GM21529 (cell line): ENCODE measurements around the gene TERC.
"Not testable (repeated sequence)": the region's sequence is repeated elsewhere in the genome, so short reads cannot be mapped to it uniquely, and the experiment has no call there.

Source experiments
- ATAC-seq: cut with Tn5 transposase; IDR thresholded peaks from one replicate; pipeline ENCODE4 v1.9.1; 2021; ENCODE audit not compliant: unreplicated experiment

TERC gene

GRCh38 chr3:169772305-169772896, 7.5 kb upstream of the TERC start:
- ATAC-seq: peak; percentile 25

DNA sequence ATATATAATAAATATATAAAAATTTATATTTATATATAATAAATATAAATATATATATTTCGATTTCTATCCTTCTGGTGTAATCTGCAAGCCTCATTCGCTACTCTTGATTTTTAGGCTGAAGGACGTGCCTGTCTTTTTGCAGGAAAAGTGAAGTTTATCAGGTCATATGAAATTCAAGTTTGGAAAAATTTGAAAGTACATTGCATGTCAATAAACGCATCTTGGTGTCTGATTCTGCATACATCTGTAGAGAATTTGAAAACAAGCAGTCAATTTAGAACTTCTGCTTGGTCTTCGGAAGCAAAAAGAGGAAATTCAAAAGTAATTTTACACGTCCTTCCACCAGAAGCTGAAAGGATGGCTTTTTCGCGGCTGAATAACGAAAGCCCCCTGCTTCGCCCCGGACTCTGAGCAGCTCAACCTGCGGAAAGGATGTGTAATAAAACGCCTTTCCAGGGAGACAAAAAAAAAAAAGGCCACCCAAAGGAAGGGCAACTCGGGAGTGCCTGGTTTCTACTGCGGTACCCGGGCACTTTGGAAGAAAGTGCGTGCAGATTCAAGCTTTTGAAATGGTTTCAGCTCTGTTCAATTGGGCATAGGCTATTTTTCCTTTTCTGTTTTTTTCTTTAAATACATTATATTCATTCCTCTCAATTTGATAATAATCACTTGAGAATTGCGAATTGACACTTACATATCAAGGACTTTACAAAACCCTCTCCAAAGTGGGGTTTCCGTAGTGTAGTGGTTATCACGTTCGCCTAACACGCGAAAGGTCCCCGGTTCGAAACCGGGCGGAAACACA, 6.8 kb upstream of the TERC start:
- ATAC-seq: peak; percentile 8

DNA sequence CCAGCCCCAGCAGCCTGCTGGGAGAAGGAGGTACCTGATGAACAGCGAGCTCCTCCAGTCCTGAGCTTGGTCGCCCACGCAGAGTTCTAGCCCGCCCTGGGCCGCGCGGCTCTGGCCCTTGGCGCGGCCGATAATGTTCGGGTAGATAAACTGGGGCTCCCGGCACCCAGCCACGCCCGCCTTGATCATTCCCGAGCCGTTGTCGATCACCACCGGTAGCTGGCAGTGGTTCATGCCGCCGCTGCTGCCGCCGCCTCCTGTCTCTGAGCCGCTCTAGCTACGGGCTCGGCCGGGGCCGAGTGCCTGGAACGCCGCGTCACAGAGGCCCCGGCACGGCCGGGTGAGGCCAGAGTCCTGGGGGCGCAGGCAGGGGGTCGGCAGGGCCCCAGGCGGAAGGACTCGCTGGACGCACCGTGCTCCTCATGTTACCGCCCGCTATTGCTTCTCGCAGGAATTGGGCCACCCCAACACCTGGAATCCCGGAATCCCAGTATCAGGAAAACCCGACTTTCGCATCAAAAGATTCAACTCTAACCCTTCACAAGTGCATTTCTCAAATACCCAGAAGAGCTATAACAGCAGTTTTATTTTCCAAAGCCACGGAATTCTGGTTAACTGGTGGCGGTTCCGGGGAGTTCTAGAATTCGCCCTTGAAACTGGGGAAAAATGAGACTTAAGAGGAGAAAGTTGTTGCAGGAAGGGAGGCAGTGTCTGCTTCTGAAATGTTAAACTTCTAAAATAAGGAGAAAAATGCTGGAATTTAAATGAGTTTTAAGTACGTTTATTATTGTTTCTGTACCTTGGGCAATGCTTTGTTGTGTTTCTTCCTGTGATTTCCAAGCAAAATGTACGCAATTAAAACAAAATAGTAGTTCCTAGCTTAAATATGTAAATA, 4.7 kb upstream of the TERC start, which contains the start of gene ACTRT3:
ACTRT3 (minus strand) TSS at position 275 of the 895 bp plus-strand sequence; CDS start at position 234, 41 bp downstream.
- ATAC-seq: peak; percentile 20

DNA sequence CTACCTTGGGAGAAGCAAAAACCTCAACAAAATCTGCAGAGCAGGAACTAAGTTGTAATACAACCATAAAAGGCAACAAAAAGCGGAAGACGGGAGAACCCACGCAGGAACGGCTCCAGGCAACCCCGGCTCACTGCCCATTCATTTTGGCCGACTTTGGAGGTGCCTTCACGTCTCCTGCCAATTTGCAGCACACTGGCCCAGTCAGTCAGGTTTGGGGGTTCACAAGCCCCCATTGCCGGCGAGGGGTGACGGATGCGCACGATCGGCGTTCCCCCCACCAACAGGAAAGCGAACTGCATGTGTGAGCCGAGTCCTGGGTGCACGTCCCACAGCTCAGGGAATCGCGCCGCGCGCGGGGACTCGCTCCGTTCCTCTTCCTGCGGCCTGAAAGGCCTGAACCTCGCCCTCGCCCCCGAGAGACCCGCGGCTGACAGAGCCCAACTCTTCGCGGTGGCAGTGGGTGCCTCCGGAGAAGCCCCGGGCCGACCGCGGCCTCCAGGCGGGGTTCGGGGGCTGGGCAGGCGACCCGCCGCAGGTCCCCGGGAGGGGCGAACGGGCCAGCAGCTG, 463 bp downstream of the TERC start:
- ATAC-seq: peak; percentile 46

DNA sequence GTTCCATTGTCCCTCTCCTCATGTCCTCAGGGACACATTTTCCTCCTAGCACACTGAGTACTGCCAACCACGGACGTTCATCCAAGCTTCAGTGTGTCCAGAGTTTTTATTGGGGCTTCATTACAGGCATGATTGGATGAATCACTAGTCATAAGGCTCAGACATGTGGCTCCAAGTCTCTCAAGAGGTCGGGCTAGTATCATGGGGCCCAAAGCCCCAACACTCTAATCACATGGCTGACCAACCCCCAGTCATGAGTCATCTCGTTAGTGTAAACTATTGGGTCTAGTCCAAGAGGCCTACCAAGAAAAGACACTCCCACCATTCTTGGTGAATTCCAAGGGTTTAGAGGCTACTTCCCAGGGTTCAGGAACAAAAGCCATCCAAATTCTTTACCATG, 4.4 kb downstream of the TERC start:
- no peak for ATAC-seq

DNA sequence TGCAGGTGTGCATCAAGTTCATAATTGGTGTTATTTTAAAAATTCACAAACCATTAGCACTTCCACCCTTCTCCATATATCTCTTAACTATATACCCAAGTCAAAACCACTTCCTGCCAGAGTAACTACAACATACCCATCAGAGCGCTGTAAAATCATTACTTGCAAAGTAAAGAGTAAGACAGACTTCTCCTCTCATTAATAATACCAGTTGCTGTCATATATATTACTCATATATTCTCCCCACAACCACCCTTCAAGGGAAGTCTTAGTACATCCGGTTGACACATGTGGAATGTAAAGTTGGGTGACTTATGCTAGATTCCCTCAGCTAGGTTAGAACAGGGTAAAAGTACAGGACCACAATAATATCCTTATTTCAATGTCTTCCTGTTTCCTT, 5.6 kb downstream of the TERC start:
- peak; percentile 49 for ATAC-seq

DNA sequence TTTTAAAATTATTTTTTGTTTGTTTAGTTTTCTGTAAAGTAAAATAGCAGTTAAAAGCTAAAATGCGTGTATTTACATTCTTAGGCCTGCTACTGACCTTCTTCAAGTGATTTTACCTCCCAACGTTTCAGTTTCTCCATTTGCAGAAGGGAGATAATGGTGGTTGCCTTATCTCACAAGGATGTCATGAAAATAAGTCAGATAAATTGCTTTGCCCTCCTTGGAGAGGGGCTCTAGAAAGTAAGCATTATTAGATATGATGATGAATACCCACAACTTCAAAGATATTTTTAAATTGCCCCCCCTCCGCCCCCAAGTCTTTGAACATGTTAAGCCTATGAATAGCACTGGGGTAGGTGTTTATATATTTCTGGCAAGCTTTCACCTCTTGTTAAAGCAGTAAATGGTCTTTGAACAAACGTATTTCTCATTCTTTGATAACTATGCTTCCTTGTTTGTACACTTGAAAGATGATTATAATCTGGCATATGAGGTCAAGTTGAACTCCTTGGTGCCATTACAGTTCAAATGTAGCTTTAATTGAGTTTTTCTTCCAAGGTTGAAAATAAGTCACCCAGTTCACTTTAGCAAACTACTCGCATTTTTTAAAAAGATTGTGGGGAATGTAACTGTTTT, 6.4 kb downstream of the TERC start:
- no peak for ATAC-seq

DNA sequence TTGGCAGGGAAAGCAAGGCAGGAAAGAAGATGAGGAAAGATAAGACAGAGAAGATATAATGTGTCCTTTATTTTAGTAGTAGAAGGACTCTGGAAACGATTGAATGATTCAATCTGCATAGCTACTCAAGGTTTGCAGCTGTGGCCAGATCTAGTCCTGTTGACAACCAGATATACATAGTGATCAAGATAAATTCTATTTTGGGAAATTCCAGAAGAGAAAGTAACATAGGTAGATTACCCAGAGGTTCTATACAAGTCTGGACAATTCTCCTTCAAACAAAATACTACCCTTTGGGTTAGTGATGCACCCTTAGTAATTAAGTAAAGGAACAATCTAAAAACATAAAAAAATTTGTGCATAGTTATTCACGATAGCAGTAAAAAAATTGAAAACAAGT, 9.4 kb downstream of the TERC start:
- ATAC-seq: no peak

DNA sequence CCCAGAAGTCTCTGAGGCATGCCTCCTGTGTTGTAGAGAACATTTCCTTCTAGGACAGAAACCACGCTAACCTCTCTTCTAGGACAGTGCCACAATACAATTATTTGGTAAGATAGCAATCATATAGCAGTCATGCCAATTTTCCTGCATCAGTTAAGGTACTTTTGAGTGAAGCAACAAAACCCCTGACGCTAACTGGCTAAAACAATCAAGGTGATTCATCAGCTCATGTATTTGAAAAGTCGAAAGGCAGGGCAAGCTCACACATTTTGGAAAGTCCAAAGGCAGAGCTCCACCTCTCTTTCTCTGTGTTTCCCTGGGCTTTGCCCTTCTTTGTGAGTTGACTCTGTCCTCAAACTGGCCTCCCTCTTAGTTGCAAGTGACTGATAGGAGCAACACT, 10.1 kb downstream of the TERC start:
- no peak for ATAC-seq

GRCh38 chr3:169751875-169752274, 13.0 kb downstream of the TERC start:
- no peak for ATAC-seq

- ATAC-seq: no peak
Observed at GRCh38 chr3:169750665-169751064, 14.2 kb downstream of the TERC start.

DNA sequence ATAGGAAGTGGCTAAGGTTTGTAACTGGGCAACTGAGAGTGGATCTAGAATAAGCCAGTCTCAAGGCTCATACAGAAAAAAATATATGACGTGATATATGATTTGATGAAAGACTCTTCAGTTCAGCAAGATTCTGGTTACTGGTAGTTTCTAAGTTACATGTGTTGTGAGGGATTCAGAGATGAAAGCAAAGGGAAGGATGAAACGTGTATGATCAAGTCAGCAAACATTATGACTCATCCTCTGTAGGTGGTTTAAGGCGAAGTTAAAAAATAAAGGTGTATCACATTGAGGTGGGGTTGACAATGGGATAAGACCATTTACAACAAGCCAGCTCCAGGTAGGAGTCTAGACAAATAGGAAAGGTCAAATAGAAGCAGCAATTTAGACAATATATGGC, 16.2 kb downstream of the TERC start:
- no peak for ATAC-seq

- ATAC-seq: no peak
Observed at GRCh38 chr3:169746924-169747323, 17.9 kb downstream of the TERC start.

GRCh38 chr3:169744366-169745054, 20.4 kb downstream of the TERC start:
- no peak for ATAC-seq

DNA sequence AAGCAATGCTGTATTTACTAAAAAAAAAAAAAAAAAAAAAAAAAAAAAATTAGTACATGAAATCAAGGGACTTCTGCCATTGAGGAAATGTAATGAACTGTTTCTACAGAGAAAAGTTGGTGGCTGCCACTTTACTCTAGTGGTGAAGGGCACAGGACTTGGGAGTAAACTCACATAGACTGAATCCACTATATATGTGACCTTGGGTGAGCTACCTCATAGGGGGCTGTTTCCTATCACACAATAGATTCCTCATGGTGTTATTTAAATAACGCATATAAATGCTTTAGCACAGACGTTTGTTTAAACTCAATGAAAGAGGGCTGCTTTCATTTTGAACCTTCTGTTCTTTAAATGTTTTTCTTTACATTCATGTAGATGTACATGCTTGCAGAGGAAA, 25.8 kb downstream of the TERC start:
- no peak for ATAC-seq

DNA sequence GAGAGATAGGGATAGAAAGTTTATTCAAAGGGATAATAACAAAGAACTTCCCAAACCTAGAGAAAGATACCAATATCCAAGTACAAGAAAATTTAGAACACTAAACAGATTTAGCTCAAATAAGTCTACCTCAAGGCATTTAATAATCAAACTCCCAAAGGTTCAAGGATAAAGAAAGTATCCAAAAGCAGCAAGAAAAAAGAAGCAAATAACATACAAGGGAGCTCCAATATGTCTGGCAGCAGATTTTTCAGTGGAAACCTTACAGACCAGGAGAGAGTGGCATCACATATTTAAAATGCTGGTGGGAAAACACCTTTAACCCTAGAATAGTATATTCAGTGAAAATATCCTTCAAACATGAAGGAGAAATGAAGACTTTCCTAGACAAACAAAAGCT, 33.0 kb downstream of the TERC start:
- ATAC-seq: not testable (repeated sequence)

GRCh38 chr3:169722724-169723123, 42.1 kb downstream of the TERC start:
- ATAC-seq: no peak

DNA sequence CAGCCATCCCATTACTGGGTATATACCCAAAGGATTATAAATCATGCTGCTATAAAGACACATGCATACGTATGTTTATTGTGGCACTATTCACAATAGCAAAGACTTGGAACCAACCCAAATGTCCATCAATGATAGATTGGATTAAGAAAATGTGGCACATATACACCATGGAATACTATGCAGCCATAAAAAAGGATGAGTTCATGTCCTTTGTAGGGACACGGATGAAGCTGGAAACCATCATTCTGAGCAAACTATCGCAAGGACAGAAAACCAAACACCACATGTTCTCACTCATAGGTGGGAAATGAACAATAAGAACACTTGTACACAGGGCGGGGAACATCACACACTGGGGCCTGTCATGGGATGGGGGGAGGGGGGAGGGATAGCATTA, 46.4 kb downstream of the TERC start:
- ATAC-seq: not testable (repeated sequence)
